ENCODE measurements around the gene BAIAP2. TPM values are rescaled to one million over a fixed set of nuclear protein-coding genes. Genes with fewer than 3 reads are reported as not detected.
"Not testable (repeated sequence)": the region's sequence is repeated elsewhere in the genome, so short reads cannot be mapped to it uniquely, and the experiment has no call there.

BAIAP2 gene
- polyA plus RNA-seq, 3 donors from 2014 or later = 1.1 to 5.1 (median 4.7) TPM

GRCh38 chr17:81009136-81009535 lies 25.8 kb upstream of the BAIAP2 start:
- no peak overlapping the region for H3K27ac Mint-ChIP-seq

GRCh38 chr17:81010935-81011334 lies 24.0 kb upstream of the BAIAP2 start:
- DNase-seq = no peak
- Mint-ChIP-seq H3K27me3 (ENCODE audit: low read depth in 3 of 3) (peaks cover 1 to 7% (median 2%) of the 10 kb centered on the region in 3 donors), H3K27ac (no peak overlapping the region), H3K4me1 (peaks cover 1 to 5% of the 10 kb centered on the region in 2 donors), H3K9me3 (peaks cover 0 to 8% (median 5%) of the 10 kb centered on the region in 6 donors), H3K36me3 (peaks cover 4 to 9% (median 6%) of the 10 kb centered on the region in 3 donors), H3K4me3 (no peak overlapping the region)

More at GRCh38 chr17:81009136-81009535, 25.8 kb upstream of the BAIAP2 start:
- Mint-ChIP-seq H3K4me3 (no peak overlapping the region), H3K4me1 (peaks cover 6 to 8% of the 10 kb centered on the region in 2 donors), H3K9me3 (peaks cover 0 to 8% (median 6%) of the 10 kb centered on the region in 6 donors), H3K36me3 (peaks cover 0 to 9% (median 6%) of the 10 kb centered on the region in 3 donors), H3K27me3 (ENCODE audit: low read depth in 3 of 3) (peaks cover 5 to 13% (median 7%) of the 10 kb centered on the region in 3 donors)
- DNase-seq = no peak

GRCh38 chr17:81011951-81012350 lies 23.0 kb upstream of the BAIAP2 start:
- Mint-ChIP-seq H3K4me3 (no peak overlapping the region), H3K27ac (no peak overlapping the region), H3K9me3 (peaks cover 0 to 8% (median 5%) of the 10 kb centered on the region in 6 donors), H3K36me3 (peaks cover 4 to 9% (median 6%) of the 10 kb centered on the region in 3 donors), H3K27me3 (ENCODE audit: low read depth in 3 of 3) (peaks cover under 1 to 7% (median 2%) of the 10 kb centered on the region in 3 donors), H3K4me1 (peaks cover 6 to 11% of the 10 kb centered on the region in 2 donors)
- DNase-seq = no peak

GRCh38 chr17:81012574-81013447 lies 22.1 kb upstream of the BAIAP2 start:
- Mint-ChIP-seq H3K4me3 (no peak overlapping the region), H3K27me3 (ENCODE audit: low read depth in 3 of 3) (peaks cover 0 to 2% (median 2%) of the 10 kb centered on the region in 3 donors), H3K9me3 (peaks cover 0 to 8% (median 5%) of the 10 kb centered on the region in 6 donors), H3K4me1 (peaks cover 15 to 18% of the 10 kb centered on the region in 2 donors), H3K36me3 (peaks cover 4 to 9% (median 6%) of the 10 kb centered on the region in 3 donors), H3K27ac (no peak overlapping the region)
- no peak for DNase-seq

GRCh38 chr17:81013642-81014041 lies 21.3 kb upstream of the BAIAP2 start:
- peaks cover 23 to 27% of the 10 kb centered on the region in 2 donors for H3K4me1 Mint-ChIP-seq
- H3K4me3 Mint-ChIP-seq = no peak overlapping the region
- H3K36me3 Mint-ChIP-seq = peaks cover 4 to 9% (median 6%) of the 10 kb centered on the region in 3 donors
- peaks cover 0 to 8% (median 5%) of the 10 kb centered on the region in 6 donors for H3K9me3 Mint-ChIP-seq
- DNase-seq = no peak
- peaks cover 0 to 2% (median 0%) of the 10 kb centered on the region in 3 donors for H3K27me3 Mint-ChIP-seq (ENCODE audit: low read depth in 3 of 3)
- H3K27ac Mint-ChIP-seq = no peak overlapping the region

- peaks cover 33 to 42% of the 10 kb centered on the region in 2 donors for H3K4me1 Mint-ChIP-seq
Observed at GRCh38 chr17:81015136-81015535, 19.8 kb upstream of the BAIAP2 start.

GRCh38 chr17:81016575-81016974 lies 18.4 kb upstream of the BAIAP2 start:
- peaks cover 0 to 2% (median 0%) of the 10 kb centered on the region in 3 donors for H3K27me3 Mint-ChIP-seq (ENCODE audit: low read depth in 3 of 3)
- peaks cover 0 to 4% (median 3%) of the 10 kb centered on the region in 3 donors for H3K36me3 Mint-ChIP-seq
- H3K9me3 Mint-ChIP-seq = no peaks in the 10 kb centered on the region
- peak overlapping the region; percentile 33 to 95 (median 44) for H3K4me3 Mint-ChIP-seq
- H3K27ac Mint-ChIP-seq = peak overlapping the region; percentile 53 to 98 (median 69)
- peaks cover 33 to 42% of the 10 kb centered on the region in 2 donors for H3K4me1 Mint-ChIP-seq
- no peak for DNase-seq

More at GRCh38 chr17:81015136-81015535, 19.8 kb upstream of the BAIAP2 start:
- DNase-seq = no peak
- no peak overlapping the region for H3K4me3 Mint-ChIP-seq
- peaks cover 0 to 2% (median 2%) of the 10 kb centered on the region in 3 donors for H3K27me3 Mint-ChIP-seq (ENCODE audit: low read depth in 3 of 3)
- peaks cover 4 to 9% (median 6%) of the 10 kb centered on the region in 3 donors for H3K36me3 Mint-ChIP-seq
- peaks cover 0 to 8% (median 5%) of the 10 kb centered on the region in 6 donors for H3K9me3 Mint-ChIP-seq
- H3K27ac Mint-ChIP-seq = peak overlapping the region in 1 of 6 donors; percentile 40

- peak overlapping the region in 4 of 5 donors; percentile 21 to 95 (median 90) for H3K4me3 Mint-ChIP-seq
- H3K9me3 Mint-ChIP-seq; H3K27me3 Mint-ChIP-seq (ENCODE audit: low read depth in 3 of 3); DNase-seq; H3K36me3 Mint-ChIP-seq: not testable (repeated sequence)
- H3K27ac Mint-ChIP-seq = peak overlapping the region; percentile 90 to 98 (median 96)
- peaks cover 35 to 45% of the 10 kb centered on the region in 2 donors for H3K4me1 Mint-ChIP-seq
Observed at GRCh38 chr17:81017330-81017729, 17.6 kb upstream of the BAIAP2 start.

GRCh38 chr17:81018044-81018802 lies 16.7 kb upstream of the BAIAP2 start:
- peak; percentile 40 to 50 (median 49) for DNase-seq
- Mint-ChIP-seq H3K9me3 (no peaks in the 10 kb centered on the region), H3K27me3 (ENCODE audit: low read depth in 3 of 3) (peaks cover 0 to 6% (median 0%) of the 10 kb centered on the region in 3 donors), H3K4me1 (peaks cover 36 to 47% of the 10 kb centered on the region in 2 donors), H3K36me3 (peaks cover 0 to 4% (median 0%) of the 10 kb centered on the region in 3 donors), H3K4me3 (peak overlapping the region; percentile 81 to 95 (median 87)), H3K27ac (peak overlapping the region; percentile 90 to 98 (median 96))

GRCh38 chr17:81019563-81020442 lies 15.1 kb upstream of the BAIAP2 start:
- Mint-ChIP-seq H3K27me3 (ENCODE audit: low read depth in 3 of 3) (peaks cover 0 to 8% (median 0%) of the 10 kb centered on the region in 3 donors), H3K4me1 (peaks cover 40 to 55% of the 10 kb centered on the region in 2 donors), H3K9me3 (no peaks in the 10 kb centered on the region), H3K4me3 (peak overlapping the region in 4 of 5 donors; percentile 38 to 58 (median 41)), H3K36me3 (peaks cover 0 to 4% (median 0%) of the 10 kb centered on the region in 3 donors), H3K27ac (peak overlapping the region in 4 of 6 donors; percentile 64 to 82 (median 74))
- no peak for DNase-seq

GRCh38 chr17:81020443-81020766 lies 14.5 kb upstream of the BAIAP2 start:
- peaks cover 40 to 53% of the 10 kb centered on the region in 2 donors for H3K4me1 Mint-ChIP-seq
- H3K4me3 Mint-ChIP-seq = no peak overlapping the region
- H3K27ac Mint-ChIP-seq = peak overlapping the region in 1 of 6 donors; percentile 55
- no peaks in the 10 kb centered on the region for H3K9me3 Mint-ChIP-seq
- H3K27me3 Mint-ChIP-seq (ENCODE audit: low read depth in 3 of 3) = peaks cover 0 to 8% (median 0%) of the 10 kb centered on the region in 3 donors
- DNase-seq = no peak
- peaks cover 0 to 3% (median 0%) of the 10 kb centered on the region in 3 donors for H3K36me3 Mint-ChIP-seq

GRCh38 chr17:81020767-81021497 lies 14.0 kb upstream of the BAIAP2 start:
- no peak for DNase-seq
- no peak overlapping the region for H3K4me3 Mint-ChIP-seq
- peaks cover 39 to 50% of the 10 kb centered on the region in 2 donors for H3K4me1 Mint-ChIP-seq
- H3K36me3 Mint-ChIP-seq = no peaks in the 10 kb centered on the region
- no peak overlapping the region for H3K27ac Mint-ChIP-seq
- no peaks in the 10 kb centered on the region for H3K9me3 Mint-ChIP-seq
- peaks cover 0 to 8% (median under 1%) of the 10 kb centered on the region in 3 donors for H3K27me3 Mint-ChIP-seq (ENCODE audit: low read depth in 3 of 3)

Data from immature natural killer cell (primary cell).